Ishikawa (cell line): ENCODE measurements around the gene DCTN5.

Source experiments
- CEBPB ChIP-seq: IDR thresholded peaks from 2 replicates; pipeline ENCODE4 v1.6.1; 2012
- CREB1 ChIP-seq: IDR thresholded peaks from 2 replicates; pipeline ENCODE4 v1.6.1; 2012; ENCODE audit warnings: low read depth
- EGR1 ChIP-seq: IDR thresholded peaks from 2 replicates; pipeline ENCODE4 v1.6.1; 2012
- EP300 ChIP-seq: IDR thresholded peaks from 2 replicates; pipeline ENCODE4 v1.6.1; 2012; ENCODE audit warnings: borderline replicate concordance
- FOXM1 ChIP-seq: IDR thresholded peaks from 2 replicates; pipeline ENCODE4 v1.6.1; 2012; ENCODE audit warnings: low read depth, borderline replicate concordance
- NFIC ChIP-seq: IDR thresholded peaks from 2 replicates; pipeline ENCODE4 v1.6.1; 2012
- RAD21 ChIP-seq: IDR thresholded peaks from 2 replicates; pipeline ENCODE4 v1.6.1; 2012; ENCODE audit warnings: low read depth
- TAF1 ChIP-seq: IDR thresholded peaks from 2 replicates; pipeline ENCODE4 v1.6.1; 2012; ENCODE audit warnings: low read depth, mild to moderate bottlenecking
- TCF12 ChIP-seq: IDR thresholded peaks from 2 replicates; pipeline ENCODE4 v1.6.1; 2012; ENCODE audit warnings: low read depth
- TEAD4 ChIP-seq: IDR thresholded peaks from 2 replicates; pipeline ENCODE4 v1.6.1; 2012
- YY1 ChIP-seq: IDR thresholded peaks from 2 replicates; pipeline ENCODE4 v1.6.1; 2012; ENCODE audit warnings: low read depth
- ZBTB7A ChIP-seq: IDR thresholded peaks from 2 replicates; pipeline ENCODE4 v1.6.1; 2012; ENCODE audit warnings: low read depth
- TF ChIP-seq, protein P1 (sequence below): IDR thresholded peaks from 2 replicates; pipeline ENCODE4 v1.6.1; 2012
- TF ChIP-seq, protein P2 (sequence below): IDR thresholded peaks from 2 replicates; pipeline ENCODE4 v1.6.1; 2012; ENCODE audit warnings: low read depth, mild to moderate bottlenecking
- TF ChIP-seq, protein P3 (sequence below): IDR thresholded peaks from 2 replicates; pipeline ENCODE4 v1.6.1; 2012

Gene DCTN5

DNA sequence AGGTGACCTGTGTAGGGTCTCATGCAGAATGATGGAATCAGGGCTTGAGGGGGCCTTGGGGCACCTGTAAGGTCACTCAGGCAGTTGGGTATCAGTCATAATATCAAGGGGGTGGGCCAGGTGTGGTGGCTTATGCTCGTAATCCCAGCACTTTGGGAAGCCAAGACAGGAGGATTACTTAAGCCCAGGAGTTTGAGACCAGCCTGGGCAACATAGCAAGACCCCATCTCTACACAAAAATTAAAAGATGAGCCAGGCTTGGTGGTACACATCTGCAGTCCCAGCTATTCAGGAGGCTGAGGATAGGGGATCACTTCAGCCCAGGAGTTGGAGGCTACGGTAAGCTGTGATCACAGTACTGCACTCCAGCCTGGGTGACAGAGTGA, 64.2 kb downstream of the DCTN5 start:
- TF ChIP-seq ZBTB7A: no peak
- TF ChIP-seq, protein P1, sequence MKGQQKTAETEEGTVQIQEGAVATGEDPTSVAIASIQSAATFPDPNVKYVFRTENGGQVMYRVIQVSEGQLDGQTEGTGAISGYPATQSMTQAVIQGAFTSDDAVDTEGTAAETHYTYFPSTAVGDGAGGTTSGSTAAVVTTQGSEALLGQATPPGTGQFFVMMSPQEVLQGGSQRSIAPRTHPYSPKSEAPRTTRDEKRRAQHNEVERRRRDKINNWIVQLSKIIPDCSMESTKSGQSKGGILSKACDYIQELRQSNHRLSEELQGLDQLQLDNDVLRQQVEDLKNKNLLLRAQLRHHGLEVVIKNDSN: no peak
- TF ChIP-seq FOXM1: no peak
- no peak for TF ChIP-seq EP300
- no peak for TF ChIP-seq CEBPB
- TF ChIP-seq, protein P2, sequence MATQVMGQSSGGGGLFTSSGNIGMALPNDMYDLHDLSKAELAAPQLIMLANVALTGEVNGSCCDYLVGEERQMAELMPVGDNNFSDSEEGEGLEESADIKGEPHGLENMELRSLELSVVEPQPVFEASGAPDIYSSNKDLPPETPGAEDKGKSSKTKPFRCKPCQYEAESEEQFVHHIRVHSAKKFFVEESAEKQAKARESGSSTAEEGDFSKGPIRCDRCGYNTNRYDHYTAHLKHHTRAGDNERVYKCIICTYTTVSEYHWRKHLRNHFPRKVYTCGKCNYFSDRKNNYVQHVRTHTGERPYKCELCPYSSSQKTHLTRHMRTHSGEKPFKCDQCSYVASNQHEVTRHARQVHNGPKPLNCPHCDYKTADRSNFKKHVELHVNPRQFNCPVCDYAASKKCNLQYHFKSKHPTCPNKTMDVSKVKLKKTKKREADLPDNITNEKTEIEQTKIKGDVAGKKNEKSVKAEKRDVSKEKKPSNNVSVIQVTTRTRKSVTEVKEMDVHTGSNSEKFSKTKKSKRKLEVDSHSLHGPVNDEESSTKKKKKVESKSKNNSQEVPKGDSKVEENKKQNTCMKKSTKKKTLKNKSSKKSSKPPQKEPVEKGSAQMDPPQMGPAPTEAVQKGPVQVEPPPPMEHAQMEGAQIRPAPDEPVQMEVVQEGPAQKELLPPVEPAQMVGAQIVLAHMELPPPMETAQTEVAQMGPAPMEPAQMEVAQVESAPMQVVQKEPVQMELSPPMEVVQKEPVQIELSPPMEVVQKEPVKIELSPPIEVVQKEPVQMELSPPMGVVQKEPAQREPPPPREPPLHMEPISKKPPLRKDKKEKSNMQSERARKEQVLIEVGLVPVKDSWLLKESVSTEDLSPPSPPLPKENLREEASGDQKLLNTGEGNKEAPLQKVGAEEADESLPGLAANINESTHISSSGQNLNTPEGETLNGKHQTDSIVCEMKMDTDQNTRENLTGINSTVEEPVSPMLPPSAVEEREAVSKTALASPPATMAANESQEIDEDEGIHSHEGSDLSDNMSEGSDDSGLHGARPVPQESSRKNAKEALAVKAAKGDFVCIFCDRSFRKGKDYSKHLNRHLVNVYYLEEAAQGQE: no peak
- no peak for TF ChIP-seq TCF12
- no peak for TF ChIP-seq NFIC
- TF ChIP-seq, protein P3, sequence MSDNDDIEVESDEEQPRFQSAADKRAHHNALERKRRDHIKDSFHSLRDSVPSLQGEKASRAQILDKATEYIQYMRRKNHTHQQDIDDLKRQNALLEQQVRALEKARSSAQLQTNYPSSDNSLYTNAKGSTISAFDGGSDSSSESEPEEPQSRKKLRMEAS: no peak
- TF ChIP-seq YY1: no peak

DNA sequence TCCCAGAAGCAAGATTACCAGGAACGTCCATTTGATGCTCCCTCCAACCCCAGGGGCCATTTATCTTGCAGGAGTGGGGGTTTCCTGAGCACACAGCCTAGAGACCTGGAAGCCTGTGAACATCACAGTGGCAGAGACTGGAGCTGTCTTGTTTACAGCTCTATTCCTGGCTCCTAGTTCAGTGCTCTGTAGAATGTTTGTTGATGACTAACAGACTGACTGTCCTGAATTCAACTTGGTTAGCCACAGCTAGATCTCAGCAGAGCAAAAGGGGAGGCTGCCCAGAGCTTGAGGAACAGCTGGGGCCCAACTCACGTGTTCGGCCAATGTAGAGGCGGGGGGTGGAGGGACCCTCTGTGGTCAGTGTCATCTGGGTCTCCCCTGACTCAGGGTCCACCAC, 65.2 kb downstream of the DCTN5 start:
- TF ChIP-seq FOXM1 (no peak), EGR1 (no peak), TAF1 (no peak), YY1 (no peak), CREB1 (no peak)
- TF ChIP-seq, protein P1: no peak

DNA sequence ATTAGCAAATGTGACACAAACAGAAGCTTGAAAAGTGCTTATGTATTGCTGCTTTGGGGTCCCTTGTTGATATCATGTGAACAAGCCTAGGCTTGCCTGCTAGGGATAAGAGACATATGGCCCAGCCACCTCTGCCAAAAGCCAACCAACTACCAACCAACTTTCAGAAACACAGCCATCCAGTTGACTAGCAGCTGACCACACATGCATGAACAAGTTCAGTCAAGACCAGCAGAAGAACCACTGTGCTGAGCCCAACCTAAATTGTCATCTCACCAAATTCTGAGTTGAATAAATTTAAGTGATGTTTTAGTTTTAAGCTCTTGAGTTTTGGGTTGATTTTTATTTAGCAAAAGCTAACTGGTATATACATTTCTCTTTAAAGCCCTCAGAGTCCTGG, 68.3 kb downstream of the DCTN5 start:
- TF ChIP-seq YY1 (no peak), FOXM1 (no peak), TEAD4 (no peak), RAD21 (no peak)
- TF ChIP-seq, protein P2: no peak

DNA sequence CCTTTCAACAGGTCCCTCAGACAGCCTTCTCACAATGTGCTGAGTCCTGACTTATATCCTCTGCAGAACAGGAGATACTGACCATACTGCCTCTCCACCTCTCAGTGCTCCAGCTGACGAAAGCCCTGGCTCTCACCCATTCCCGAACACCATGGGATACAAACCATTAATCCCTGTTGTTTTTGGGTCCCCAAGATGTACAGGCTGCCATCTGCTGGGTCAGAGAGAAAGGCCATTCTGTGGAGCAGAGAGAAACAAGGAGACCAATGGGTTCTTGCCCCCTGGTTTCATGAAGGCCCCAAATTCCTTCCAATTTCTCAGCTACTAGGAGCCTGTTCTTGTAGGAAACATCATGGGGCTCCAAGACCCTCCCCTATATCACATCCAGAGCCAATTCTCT, 68.7 kb downstream of the DCTN5 start:
- no peak for TF ChIP-seq TAF1
- no peak for TF ChIP-seq CEBPB

DNA sequence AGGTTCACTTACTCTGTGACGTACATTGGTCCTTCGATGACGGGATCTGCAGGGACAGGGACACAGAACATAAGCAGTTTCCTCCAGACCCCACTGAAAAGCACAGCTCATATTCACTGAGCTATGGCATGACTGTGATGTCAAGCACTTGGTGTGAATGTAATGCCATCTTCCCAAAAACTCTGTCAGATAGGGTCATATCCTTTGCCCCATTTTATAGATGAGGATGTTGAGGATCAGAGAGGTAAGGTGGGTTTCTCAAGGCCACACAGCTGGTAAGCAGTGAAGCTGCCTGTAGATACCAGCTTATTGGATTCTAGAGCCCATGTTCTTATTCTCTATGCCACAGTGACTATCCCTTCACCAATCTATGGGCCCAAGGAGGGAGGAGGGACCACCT, 69.2 kb downstream of the DCTN5 start:
- TF ChIP-seq RAD21 (no peak), ZBTB7A (no peak), EGR1 (no peak), TAF1 (no peak), EP300 (no peak), YY1 (no peak), TEAD4 (no peak), CEBPB (no peak), NFIC (no peak), CREB1 (no peak), TCF12 (no peak)
- TF ChIP-seq, protein P2: no peak
- TF ChIP-seq, protein P3: no peak

DNA sequence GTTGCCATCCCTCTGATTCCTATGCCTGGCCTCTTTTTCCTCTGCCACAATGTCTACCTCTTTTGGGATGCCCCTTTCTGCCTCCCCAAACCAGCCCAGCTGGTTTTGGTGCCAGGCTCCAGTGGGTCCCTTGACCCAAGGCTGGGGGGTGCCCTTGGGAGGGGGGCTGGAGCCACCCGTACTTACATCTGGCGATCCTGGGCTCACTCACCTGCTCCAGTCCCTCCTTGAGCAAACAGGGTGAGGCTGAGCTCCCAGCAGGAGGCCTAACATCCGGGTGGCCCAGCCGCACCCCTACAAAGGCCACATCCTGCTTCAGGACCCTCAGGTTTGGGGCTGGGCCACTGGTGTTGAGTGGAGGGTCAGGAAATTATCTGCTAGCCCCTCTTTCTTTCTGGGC, 70.5 kb downstream of the DCTN5 start:
- TF ChIP-seq CREB1: no peak
- TF ChIP-seq ZBTB7A: no peak
- TF ChIP-seq, protein P2: no peak
- no peak for TF ChIP-seq YY1
- no peak for TF ChIP-seq RAD21
- no peak for TF ChIP-seq TEAD4
- no peak for TF ChIP-seq EP300
- no peak for TF ChIP-seq NFIC
- TF ChIP-seq EGR1: no peak
- no peak for TF ChIP-seq CEBPB
